ENCODE data around the gene OAF. TPM values are rescaled to one million over a fixed set of nuclear protein-coding genes. Genes with fewer than 3 reads are reported as not detected.

OAF gene
- total and polyA plus RNA-seq, 2 experiments from 2014 or later, result 1.1 to 3.0 TPM

DNA sequence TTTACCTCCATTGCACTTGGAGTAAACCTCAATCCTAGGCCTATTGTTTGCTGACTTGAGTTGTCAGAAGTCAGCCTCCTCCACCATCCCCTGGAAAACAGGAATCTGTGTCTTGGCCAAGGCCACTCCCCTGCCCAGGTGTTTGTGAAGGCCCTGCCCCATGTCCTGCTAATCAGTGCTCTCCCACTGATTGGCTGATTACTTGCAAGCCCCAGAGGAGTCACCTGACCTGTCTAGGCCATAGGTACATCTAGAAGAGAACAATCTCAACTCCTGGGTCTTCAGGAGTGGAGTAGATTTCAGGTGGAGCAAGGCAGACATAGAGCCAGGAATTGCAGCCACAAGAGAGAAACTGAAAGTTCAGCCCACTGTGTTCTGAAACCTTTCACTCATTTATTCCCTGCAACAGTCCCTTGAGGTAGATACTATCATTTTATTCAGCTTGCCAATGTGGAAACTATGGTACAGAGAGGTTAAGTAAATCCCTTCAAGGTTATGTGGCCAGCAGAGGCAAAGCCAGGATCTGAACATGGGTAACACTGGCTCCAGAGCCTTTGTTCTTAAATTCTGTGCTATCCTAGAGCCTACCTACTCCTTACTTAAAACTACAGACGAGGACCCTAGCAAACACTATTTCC, 10.4 kb downstream of the OAF start:
- Mint-ChIP-seq H3K27me3 (ENCODE audit: insufficient read depth, low read depth, poor library complexity) (peaks cover 26% of the 10 kb centered on the region), H3K9me3 (no peaks in the 10 kb centered on the region), H3K4me3 (no peak overlapping the region), H3K4me1 (peaks cover 42% of the 10 kb centered on the region), H3K27ac (no peak overlapping the region), H3K36me3 (ENCODE audit: low read depth) (no peaks in the 10 kb centered on the region; the same call in 2 of the 3 replicates)
- no peak overlapping the region for H2AFZ ChIP-seq
- no peaks in the 10 kb centered on the region for H3K36me3 ChIP-seq (ENCODE audit: insufficient read depth)
- ATAC-seq (no peak; the same call in 2 of the 3 replicates), DNase-seq (ENCODE audit: low spot score) (no peak)
- 0 out of 2 replicates have a peak, but pooled peaks cover 4% of the 10 kb centered on the region for H3K4me1 ChIP-seq (ENCODE audit: insufficient read depth)
- H3K4me3 ChIP-seq, result no peak overlapping the region
- H3K4me2 ChIP-seq, result no peak overlapping the region
- no peaks in the 10 kb centered on the region for H4K20me1 ChIP-seq (replicated peaks; ENCODE audit: insufficient read depth)
- TF ChIP-seq POLR2AphosphoS5 (IDR thresholded peaks at IDR 0.05; ENCODE audit: low read depth) (no peak), JUNB (IDR thresholded peaks at IDR 0.05; ENCODE audit: unreplicated experiment) (no peak)
- TF ChIP-seq, protein P1, sequence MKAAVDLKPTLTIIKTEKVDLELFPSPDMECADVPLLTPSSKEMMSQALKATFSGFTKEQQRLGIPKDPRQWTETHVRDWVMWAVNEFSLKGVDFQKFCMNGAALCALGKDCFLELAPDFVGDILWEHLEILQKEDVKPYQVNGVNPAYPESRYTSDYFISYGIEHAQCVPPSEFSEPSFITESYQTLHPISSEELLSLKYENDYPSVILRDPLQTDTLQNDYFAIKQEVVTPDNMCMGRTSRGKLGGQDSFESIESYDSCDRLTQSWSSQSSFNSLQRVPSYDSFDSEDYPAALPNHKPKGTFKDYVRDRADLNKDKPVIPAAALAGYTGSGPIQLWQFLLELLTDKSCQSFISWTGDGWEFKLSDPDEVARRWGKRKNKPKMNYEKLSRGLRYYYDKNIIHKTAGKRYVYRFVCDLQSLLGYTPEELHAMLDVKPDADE (IDR thresholded peaks at IDR 0.05), result no peak
- H3K79me2 ChIP-seq (replicated peaks; ENCODE audit: insufficient read depth), result no peaks in the 10 kb centered on the region
- no peaks in the 10 kb centered on the region for H3F3A ChIP-seq (replicated peaks; ENCODE audit: low read depth)
- H3K27ac ChIP-seq (ENCODE audit: low read depth), result no peak overlapping the region
- H3K27me3 ChIP-seq (ENCODE audit: insufficient read depth), result peaks cover 17% of the 10 kb centered on the region; the same call in 1 of the 2 replicates
- no peaks in the 10 kb centered on the region for H3K9me2 ChIP-seq (ENCODE audit: insufficient read depth)

DNA sequence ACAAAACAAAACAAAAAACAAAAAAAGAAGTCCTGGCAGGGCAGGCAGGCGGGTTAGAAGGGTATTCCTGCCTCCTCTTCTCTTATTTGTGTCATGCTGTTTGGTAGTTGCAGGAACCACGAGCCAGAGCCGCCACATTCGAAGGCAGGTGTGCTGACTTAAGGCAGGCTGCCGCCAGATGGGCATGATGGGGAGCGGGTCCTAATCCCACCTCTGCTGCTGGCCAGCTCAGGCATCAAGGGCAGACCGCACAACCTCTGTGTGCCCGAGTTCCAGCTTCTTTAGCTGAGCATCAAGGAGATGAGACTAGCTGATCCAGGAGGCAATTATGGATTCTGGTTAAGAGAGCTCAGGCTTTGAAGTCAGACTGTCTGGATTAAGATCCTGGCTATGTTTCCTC, 12.1 kb downstream of the OAF start:
- no peaks in the 10 kb centered on the region; the same call in 2 of the 3 replicates for H3K36me3 Mint-ChIP-seq (ENCODE audit: low read depth)
- no peaks in the 10 kb centered on the region for H3F3A ChIP-seq (replicated peaks; ENCODE audit: low read depth)
- H3K27me3 ChIP-seq (ENCODE audit: insufficient read depth), result peaks cover 1% of the 10 kb centered on the region; the same call in 1 of the 2 replicates
- no peak overlapping the region for H2AFZ ChIP-seq
- H3K4me3 Mint-ChIP-seq, result no peak overlapping the region
- no peak for ATAC-seq
- peaks cover 38% of the 10 kb centered on the region for H3K4me1 Mint-ChIP-seq
- H3K9me2 ChIP-seq (ENCODE audit: insufficient read depth), result no peaks in the 10 kb centered on the region
- H3K27me3 Mint-ChIP-seq (ENCODE audit: insufficient read depth, low read depth, poor library complexity), result peaks cover 28% of the 10 kb centered on the region
- H3K27ac ChIP-seq (ENCODE audit: low read depth), result no peak overlapping the region
- DNase-seq (ENCODE audit: low spot score), result no peak
- H4K20me1 ChIP-seq (replicated peaks; ENCODE audit: insufficient read depth), result no peaks in the 10 kb centered on the region
- 0 out of 2 replicates have a peak, but pooled peaks cover 4% of the 10 kb centered on the region for H3K4me1 ChIP-seq (ENCODE audit: insufficient read depth)
- no peak overlapping the region for H3K27ac Mint-ChIP-seq
- H3K4me3 ChIP-seq, result no peak overlapping the region
- no peaks in the 10 kb centered on the region for H3K9me3 Mint-ChIP-seq
- H3K79me2 ChIP-seq (replicated peaks; ENCODE audit: insufficient read depth), result no peaks in the 10 kb centered on the region
- H3K4me2 ChIP-seq, result no peak overlapping the region
- no peaks in the 10 kb centered on the region for H3K36me3 ChIP-seq (ENCODE audit: insufficient read depth)
- TF ChIP-seq STAT1 (IDR thresholded peaks at IDR 0.05; ENCODE audit: unreplicated experiment) (no peak), CREB1 (CRISPR knock-in tag; IDR thresholded peaks at IDR 0.05; ENCODE audit: low read depth) (no peak), ZNF331 (CRISPR knock-in tag; IDR thresholded peaks at IDR 0.05; ENCODE audit: low read depth) (no peak), JUNB (IDR thresholded peaks at IDR 0.05; ENCODE audit: unreplicated experiment) (no peak), NANOG (IDR thresholded peaks at IDR 0.05; ENCODE audit: borderline replicate concordance) (no peak)
- TF ChIP-seq, protein P2, sequence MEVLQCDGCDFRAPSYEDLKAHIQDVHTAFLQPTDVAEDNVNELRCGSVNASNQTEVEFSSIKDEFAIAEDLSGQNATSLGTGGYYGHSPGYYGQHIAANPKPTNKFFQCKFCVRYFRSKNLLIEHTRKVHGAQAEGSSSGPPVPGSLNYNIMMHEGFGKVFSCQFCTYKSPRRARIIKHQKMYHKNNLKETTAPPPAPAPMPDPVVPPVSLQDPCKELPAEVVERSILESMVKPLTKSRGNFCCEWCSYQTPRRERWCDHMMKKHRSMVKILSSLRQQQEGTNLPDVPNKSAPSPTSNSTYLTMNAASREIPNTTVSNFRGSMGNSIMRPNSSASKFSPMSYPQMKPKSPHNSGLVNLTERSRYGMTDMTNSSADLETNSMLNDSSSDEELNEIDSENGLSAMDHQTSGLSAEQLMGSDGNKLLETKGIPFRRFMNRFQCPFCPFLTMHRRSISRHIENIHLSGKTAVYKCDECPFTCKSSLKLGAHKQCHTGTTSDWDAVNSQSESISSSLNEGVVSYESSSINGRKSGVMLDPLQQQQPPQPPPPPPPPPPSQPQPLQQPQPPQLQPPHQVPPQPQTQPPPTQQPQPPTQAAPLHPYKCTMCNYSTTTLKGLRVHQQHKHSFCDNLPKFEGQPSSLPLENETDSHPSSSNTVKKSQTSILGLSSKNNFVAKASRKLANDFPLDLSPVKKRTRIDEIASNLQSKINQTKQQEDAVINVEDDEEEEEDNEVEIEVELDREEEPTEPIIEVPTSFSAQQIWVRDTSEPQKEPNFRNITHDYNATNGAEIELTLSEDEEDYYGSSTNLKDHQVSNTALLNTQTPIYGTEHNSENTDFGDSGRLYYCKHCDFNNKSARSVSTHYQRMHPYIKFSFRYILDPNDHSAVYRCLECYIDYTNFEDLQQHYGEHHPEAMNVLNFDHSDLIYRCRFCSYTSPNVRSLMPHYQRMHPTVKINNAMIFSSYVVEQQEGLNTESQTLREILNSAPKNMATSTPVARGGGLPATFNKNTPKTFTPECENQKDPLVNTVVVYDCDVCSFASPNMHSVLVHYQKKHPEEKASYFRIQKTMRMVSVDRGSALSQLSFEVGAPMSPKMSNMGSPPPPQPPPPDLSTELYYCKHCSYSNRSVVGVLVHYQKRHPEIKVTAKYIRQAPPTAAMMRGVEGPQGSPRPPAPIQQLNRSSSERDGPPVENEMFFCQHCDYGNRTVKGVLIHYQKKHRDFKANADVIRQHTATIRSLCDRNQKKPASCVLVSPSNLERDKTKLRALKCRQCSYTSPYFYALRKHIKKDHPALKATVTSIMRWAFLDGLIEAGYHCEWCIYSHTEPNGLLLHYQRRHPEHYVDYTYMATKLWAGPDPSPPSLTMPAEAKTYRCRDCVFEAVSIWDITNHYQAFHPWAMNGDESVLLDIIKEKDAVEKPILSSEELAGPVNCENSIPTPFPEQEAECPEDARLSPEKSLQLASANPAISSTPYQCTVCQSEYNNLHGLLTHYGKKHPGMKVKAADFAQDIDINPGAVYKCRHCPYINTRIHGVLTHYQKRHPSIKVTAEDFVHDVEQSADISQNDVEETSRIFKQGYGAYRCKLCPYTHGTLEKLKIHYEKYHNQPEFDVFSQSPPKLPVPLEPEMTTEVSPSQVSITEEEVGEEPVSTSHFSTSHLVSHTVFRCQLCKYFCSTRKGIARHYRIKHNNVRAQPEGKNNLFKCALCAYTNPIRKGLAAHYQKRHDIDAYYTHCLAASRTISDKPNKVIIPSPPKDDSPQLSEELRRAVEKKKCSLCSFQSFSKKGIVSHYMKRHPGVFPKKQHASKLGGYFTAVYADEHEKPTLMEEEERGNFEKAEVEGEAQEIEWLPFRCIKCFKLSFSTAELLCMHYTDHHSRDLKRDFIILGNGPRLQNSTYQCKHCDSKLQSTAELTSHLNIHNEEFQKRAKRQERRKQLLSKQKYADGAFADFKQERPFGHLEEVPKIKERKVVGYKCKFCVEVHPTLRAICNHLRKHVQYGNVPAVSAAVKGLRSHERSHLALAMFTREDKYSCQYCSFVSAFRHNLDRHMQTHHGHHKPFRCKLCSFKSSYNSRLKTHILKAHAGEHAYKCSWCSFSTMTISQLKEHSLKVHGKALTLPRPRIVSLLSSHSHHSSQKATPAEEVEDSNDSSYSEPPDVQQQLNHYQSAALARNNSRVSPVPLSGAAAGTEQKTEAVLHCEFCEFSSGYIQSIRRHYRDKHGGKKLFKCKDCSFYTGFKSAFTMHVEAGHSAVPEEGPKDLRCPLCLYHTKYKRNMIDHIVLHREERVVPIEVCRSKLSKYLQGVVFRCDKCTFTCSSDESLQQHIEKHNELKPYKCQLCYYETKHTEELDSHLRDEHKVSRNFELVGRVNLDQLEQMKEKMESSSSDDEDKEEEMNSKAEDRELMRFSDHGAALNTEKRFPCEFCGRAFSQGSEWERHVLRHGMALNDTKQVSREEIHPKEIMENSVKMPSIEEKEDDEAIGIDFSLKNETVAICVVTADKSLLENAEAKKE (CRISPR knock-in tag; IDR thresholded peaks at IDR 0.05), result no peak
- TF ChIP-seq, protein P3, sequence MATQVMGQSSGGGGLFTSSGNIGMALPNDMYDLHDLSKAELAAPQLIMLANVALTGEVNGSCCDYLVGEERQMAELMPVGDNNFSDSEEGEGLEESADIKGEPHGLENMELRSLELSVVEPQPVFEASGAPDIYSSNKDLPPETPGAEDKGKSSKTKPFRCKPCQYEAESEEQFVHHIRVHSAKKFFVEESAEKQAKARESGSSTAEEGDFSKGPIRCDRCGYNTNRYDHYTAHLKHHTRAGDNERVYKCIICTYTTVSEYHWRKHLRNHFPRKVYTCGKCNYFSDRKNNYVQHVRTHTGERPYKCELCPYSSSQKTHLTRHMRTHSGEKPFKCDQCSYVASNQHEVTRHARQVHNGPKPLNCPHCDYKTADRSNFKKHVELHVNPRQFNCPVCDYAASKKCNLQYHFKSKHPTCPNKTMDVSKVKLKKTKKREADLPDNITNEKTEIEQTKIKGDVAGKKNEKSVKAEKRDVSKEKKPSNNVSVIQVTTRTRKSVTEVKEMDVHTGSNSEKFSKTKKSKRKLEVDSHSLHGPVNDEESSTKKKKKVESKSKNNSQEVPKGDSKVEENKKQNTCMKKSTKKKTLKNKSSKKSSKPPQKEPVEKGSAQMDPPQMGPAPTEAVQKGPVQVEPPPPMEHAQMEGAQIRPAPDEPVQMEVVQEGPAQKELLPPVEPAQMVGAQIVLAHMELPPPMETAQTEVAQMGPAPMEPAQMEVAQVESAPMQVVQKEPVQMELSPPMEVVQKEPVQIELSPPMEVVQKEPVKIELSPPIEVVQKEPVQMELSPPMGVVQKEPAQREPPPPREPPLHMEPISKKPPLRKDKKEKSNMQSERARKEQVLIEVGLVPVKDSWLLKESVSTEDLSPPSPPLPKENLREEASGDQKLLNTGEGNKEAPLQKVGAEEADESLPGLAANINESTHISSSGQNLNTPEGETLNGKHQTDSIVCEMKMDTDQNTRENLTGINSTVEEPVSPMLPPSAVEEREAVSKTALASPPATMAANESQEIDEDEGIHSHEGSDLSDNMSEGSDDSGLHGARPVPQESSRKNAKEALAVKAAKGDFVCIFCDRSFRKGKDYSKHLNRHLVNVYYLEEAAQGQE (IDR thresholded peaks at IDR 0.05; ENCODE audit: unreplicated experiment), result no peak
- TF ChIP-seq, protein P1 (IDR thresholded peaks at IDR 0.05), result no peak

Data from GM23338 (cell line).